Measurements from ENCODE around the gene MRGPRX4. TPM values are rescaled to one million over a fixed set of nuclear protein-coding genes. Genes with fewer than 3 reads are reported as not detected.
"Not testable (repeated sequence)": the region's sequence is repeated elsewhere in the genome, so short reads cannot be mapped to it uniquely, and the experiment has no call there.

The MRGPRX4 gene
- total RNA-seq, 2 experiments from 2014 or later = not detected

GRCh38 chr11:18189476-18190245 lies 17.0 kb downstream of the MRGPRX4 start:
- H3K27me3 Mint-ChIP-seq = peaks cover 45% of the 10 kb centered on the region
- H3K27ac Mint-ChIP-seq; CTCF ChIA-PET; ATAC-seq; H3K4me1 Mint-ChIP-seq; H3K4me3 Mint-ChIP-seq; H3K9me3 Mint-ChIP-seq (ENCODE audit: low read depth); DNase-seq; H3K36me3 Mint-ChIP-seq: not testable (repeated sequence)

- CTCF ChIA-PET = no interaction called here
These were observed 18.7 kb downstream of the MRGPRX4 start for GRCh38 chr11:18191376-18191775.

GRCh38 chr11:18193010-18193409 lies 20.4 kb downstream of the MRGPRX4 start:
- H3K4me3 Mint-ChIP-seq = no peak overlapping the region
- DNase-seq (no peak), ATAC-seq (peak; percentile 33)
- no peak overlapping the region for H3K27ac Mint-ChIP-seq
- no peaks in the 10 kb centered on the region for H3K4me1 Mint-ChIP-seq
- no peaks in the 10 kb centered on the region for H3K36me3 Mint-ChIP-seq
- CTCF ChIA-PET = no interaction called here
- H3K9me3 Mint-ChIP-seq (ENCODE audit: low read depth) = no peaks in the 10 kb centered on the region
- peaks cover 36% of the 10 kb centered on the region for H3K27me3 Mint-ChIP-seq

More at GRCh38 chr11:18191376-18191775, 18.7 kb downstream of the MRGPRX4 start:
- Mint-ChIP-seq H3K9me3 (ENCODE audit: low read depth) (no peaks in the 10 kb centered on the region), H3K36me3 (no peaks in the 10 kb centered on the region), H3K27me3 (peaks cover 44% of the 10 kb centered on the region), H3K27ac (no peak overlapping the region), H3K4me1 (no peaks in the 10 kb centered on the region), H3K4me3 (no peak overlapping the region)
- DNase-seq = no peak
- ATAC-seq = no peak

GRCh38 chr11:18196532-18196931 lies 23.9 kb downstream of the MRGPRX4 start:
- Mint-ChIP-seq H3K27ac (no peak overlapping the region), H3K9me3 (ENCODE audit: low read depth) (no peaks in the 10 kb centered on the region), H3K4me1 (no peaks in the 10 kb centered on the region), H3K27me3 (peaks cover 35% of the 10 kb centered on the region), H3K36me3 (no peaks in the 10 kb centered on the region), H3K4me3 (no peak overlapping the region)
- ATAC-seq = no peak
- CTCF ChIA-PET = no interaction called here
- DNase-seq = no peak

GRCh38 chr11:18197738-18198137 lies 25.1 kb downstream of the MRGPRX4 start:
- CTCF ChIA-PET, H3K27ac Mint-ChIP-seq, DNase-seq: not testable (repeated sequence)

GRCh38 chr11:18203723-18204122 lies 31.1 kb downstream of the MRGPRX4 start:
- CTCF ChIA-PET = interaction anchor here (0.7 to 2.0 kb wide), 7 partner anchors 16 to 93 kb away, joined by 3 to 22 read pairs (median 3); no protein-coding TSS in a partner anchor
- Mint-ChIP-seq H3K9me3 (ENCODE audit: low read depth) (no peaks in the 10 kb centered on the region), H3K27ac (no peak overlapping the region), H3K4me1 (peaks cover 14% of the 10 kb centered on the region), H3K36me3 (no peaks in the 10 kb centered on the region), H3K4me3 (no peak overlapping the region), H3K27me3 (peaks cover 46% of the 10 kb centered on the region)
- no peak for ATAC-seq
- DNase-seq = no peak

More at GRCh38 chr11:18197738-18198137, 25.1 kb downstream of the MRGPRX4 start:
- not testable (repeated sequence) for ATAC-seq; H3K36me3 Mint-ChIP-seq; H3K9me3 Mint-ChIP-seq (ENCODE audit: low read depth); H3K4me1 Mint-ChIP-seq; H3K4me3 Mint-ChIP-seq
- peaks cover 35% of the 10 kb centered on the region for H3K27me3 Mint-ChIP-seq

GRCh38 chr11:18204220-18204619 lies 31.6 kb downstream of the MRGPRX4 start:
- Mint-ChIP-seq H3K27ac (no peak overlapping the region), H3K27me3 (peaks cover 50% of the 10 kb centered on the region), H3K9me3 (ENCODE audit: low read depth) (no peaks in the 10 kb centered on the region), H3K4me1 (peaks cover 14% of the 10 kb centered on the region), H3K4me3 (no peak overlapping the region), H3K36me3 (no peaks in the 10 kb centered on the region)
- ATAC-seq (no peak), DNase-seq (no peak)
- CTCF ChIA-PET = interaction anchor here (0.7 to 2.0 kb wide), 6 partner anchors 16 to 94 kb away, joined by 3 to 22 read pairs (median 4); no protein-coding TSS in a partner anchor

GRCh38 chr11:18204771-18205170 lies 32.1 kb downstream of the MRGPRX4 start:
- no peak overlapping the region for H3K4me3 Mint-ChIP-seq
- H3K4me1 Mint-ChIP-seq = peaks cover 14% of the 10 kb centered on the region
- DNase-seq (no peak), ATAC-seq (no peak)
- no peak overlapping the region for H3K27ac Mint-ChIP-seq
- H3K27me3 Mint-ChIP-seq = peaks cover 52% of the 10 kb centered on the region
- no peaks in the 10 kb centered on the region for H3K9me3 Mint-ChIP-seq (ENCODE audit: low read depth)
- H3K36me3 Mint-ChIP-seq = no peaks in the 10 kb centered on the region
- CTCF ChIA-PET = interaction anchor here (2.0 kb wide), 1 partner anchor 89 kb away, joined by 22 read pairs; no protein-coding TSS in a partner anchor

GRCh38 chr11:18209058-18209457 lies 36.4 kb downstream of the MRGPRX4 start:
- H3K9me3 Mint-ChIP-seq (ENCODE audit: low read depth) = no peaks in the 10 kb centered on the region
- no peak for ATAC-seq
- CTCF ChIA-PET = no interaction called here

GRCh38 chr11:18221274-18221876 lies 48.7 kb downstream of the MRGPRX4 start:
- Mint-ChIP-seq H3K4me1 (no peaks in the 10 kb centered on the region), H3K27me3 (peaks cover 29% of the 10 kb centered on the region), H3K9me3 (ENCODE audit: low read depth) (no peaks in the 10 kb centered on the region), H3K36me3 (no peaks in the 10 kb centered on the region), H3K27ac (no peak overlapping the region), H3K4me3 (no peak overlapping the region)
- ATAC-seq (no peak), DNase-seq (no peak)
- CTCF ChIA-PET = no interaction called here

More at GRCh38 chr11:18209058-18209457, 36.4 kb downstream of the MRGPRX4 start:
- DNase-seq = no peak
- H3K27me3 Mint-ChIP-seq = peaks cover 63% of the 10 kb centered on the region
- H3K4me1 Mint-ChIP-seq = peaks cover 14% of the 10 kb centered on the region
- H3K4me3 Mint-ChIP-seq = no peak overlapping the region
- H3K27ac Mint-ChIP-seq = no peak overlapping the region
- H3K36me3 Mint-ChIP-seq = no peaks in the 10 kb centered on the region

GRCh38 chr11:18222814-18223421 lies 50.3 kb downstream of the MRGPRX4 start:
- H3K4me3 Mint-ChIP-seq = no peak overlapping the region
- H3K36me3 Mint-ChIP-seq = no peaks in the 10 kb centered on the region
- H3K9me3 Mint-ChIP-seq (ENCODE audit: low read depth) = no peaks in the 10 kb centered on the region
- peaks cover 25% of the 10 kb centered on the region for H3K27me3 Mint-ChIP-seq
- CTCF ChIA-PET = no interaction called here
- DNase-seq = no peak
- no peaks in the 10 kb centered on the region for H3K4me1 Mint-ChIP-seq
- no peak for ATAC-seq
- H3K27ac Mint-ChIP-seq = no peak overlapping the region
